GM21717 (cell line): ENCODE results near the gene ATP9B.

Experiments
- ATAC-seq: cut with Tn5 transposase; IDR thresholded peaks from one replicate; pipeline ENCODE4 v1.9.1; 2021; ENCODE audit warnings: mild to moderate bottlenecking, moderate library complexity; ENCODE audit not compliant: unreplicated experiment

Gene ATP9B

DNA sequence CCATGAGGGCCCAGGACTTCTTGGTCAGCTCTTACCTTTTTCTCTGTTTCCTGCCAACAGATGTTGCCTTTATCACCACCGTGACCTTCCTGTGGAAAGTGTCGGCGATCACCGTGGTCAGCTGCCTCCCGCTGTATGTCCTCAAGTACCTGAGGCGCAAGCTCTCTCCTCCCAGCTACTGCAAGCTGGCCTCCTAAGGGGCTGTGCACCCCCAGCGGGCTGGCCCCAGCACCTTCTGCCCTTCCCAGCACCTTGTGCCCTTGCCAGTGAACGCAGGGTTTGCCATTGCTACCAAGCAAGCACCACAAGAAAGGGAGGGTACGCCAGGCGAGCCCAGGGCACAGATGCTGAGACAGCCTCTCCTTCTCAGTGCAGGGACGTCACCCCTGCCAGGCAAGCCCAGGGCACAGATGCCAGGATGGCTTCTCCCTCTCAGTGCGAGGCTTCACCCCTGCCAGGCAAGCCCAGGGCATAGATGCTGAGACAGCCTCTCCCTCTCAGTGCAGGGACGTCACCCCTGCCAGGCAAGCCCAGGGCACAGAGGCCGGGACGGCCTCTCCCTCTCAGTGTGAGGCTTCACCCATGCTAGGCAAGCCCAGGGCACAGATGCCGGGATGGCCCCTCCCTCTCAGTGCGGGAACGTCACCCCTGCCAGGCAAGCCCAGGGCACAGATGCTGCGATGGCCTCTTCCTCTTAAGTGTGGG is 308.1 kb downstream of the ATP9B start:
- no peak for ATAC-seq

DNA sequence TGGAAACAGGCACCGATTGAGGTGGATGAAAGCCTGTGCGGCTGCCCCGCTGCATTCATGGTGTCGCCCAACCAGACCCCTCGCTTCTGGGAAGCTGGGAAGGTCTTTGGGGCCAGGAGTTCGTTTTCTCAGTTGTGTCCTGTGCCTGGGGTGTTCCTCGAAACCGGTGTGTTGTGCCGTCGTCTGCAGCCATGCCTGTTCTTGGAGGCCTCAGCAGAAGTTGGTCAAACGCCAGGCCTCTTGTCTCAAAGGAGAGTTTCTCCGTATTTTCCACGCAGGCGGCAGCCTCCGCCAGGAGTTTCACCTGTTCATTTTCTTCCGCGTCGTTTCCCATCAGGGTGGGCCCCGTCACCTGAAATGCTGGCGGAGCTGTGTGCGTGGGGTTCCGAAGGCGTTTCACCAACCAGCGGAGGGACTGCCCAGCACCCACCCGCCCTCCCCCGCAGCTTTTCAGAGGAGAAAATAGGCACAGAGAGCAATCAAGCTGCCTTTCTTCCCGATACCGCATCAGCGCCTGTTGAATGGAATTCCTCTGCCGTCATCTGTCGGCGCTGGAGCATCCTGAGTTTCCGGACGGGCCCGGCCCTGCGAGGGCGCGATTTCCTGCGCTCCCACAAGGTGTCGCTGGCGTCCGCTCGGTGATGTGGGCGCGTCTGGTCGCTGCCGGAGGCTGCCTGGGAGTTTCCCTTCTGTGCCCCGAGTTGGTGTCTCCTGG is 309.5 kb downstream of the ATP9B start:
- peak; percentile 61 for ATAC-seq

- ATAC-seq, result no peak
These were observed 310.2 kb downstream of the ATP9B start for GRCh38 chr18:79379251-79379905.

- no peak for ATAC-seq
These were observed 311.0 kb downstream of the ATP9B start for GRCh38 chr18:79379931-79380815.

DNA sequence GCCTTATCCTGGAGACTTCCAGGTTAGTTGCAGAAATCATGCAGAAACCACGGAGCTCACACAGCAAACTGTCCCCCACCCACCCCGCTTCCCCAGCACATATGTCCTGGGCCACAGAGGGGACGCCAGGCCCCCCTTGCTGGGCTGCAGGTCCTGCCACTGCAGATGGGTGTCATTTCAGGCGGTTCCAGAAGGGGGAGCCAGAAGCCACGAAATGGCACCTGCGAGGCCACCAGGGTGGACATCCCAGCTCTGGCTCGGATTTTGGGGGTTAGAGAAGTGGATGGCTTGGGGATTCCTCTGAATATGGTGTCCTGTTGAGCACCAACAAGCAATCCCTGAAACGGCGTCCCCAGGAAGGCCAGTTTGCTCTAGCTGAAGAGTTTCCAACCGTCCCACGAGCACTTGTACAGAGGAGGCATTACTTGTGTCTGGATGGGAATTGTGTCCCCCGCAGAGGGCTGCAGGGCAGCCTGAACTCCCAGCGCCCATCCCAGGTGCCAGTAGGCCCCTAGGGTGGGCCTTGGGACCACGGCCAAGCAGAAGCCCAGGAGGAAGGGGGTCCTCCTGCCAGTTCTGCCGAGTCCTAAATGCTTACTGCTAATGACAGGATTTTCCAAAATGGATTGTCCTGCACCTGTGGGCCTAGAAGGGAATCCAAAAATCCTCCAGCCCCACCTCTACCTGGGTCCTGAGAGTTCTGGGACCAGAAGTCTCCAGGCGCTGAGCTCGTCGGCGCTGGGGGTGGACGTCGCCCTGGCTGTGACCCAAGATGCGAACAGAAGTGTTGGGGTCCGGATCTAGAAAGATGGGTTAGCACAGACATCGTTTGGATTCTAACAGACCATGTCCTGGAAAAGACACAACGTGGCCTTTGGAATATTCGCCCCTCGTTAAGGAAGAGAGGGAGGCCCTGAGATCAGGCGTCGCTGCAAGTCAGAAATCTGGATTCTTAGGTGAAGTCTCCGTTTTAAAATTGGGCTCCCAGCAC is 311.9 kb downstream of the ATP9B start:
- no peak for ATAC-seq

GRCh38 chr18:79381811-79382311 is 312.7 kb downstream of the ATP9B start:
- no peak for ATAC-seq

DNA sequence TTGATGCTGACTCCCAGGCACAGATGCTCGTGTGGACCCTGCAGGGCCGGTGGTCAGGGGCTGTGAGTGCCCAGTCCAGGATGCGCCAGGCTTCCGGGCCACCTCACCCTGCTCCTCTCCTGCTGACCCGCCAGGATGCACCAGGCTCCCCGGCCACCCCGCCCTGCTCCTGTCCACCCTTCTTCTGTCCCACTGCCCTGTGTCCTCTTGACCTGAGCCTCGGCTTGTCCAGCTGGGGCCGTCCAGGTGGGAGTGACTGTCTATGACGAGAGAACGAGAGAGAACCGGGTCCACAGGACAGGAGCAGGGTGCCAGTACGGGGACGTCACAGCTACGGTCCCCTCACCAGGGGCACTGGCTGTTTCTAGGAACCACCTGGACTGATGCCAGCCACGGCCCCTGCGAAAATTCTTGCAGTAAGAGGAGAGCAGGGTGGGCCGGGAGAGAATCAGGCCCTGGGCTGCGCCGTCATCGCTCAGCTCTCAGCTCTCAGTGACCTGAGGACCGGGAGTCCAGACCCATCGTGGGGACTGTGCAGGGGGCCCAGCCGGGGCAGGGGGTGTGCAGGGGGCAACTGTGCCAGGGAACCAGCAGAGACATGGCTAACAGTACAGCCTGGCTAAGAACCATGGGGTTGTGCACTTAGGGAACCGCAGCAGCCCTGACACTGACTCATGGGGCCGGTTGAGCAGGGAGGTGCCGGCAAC is 313.6 kb downstream of the ATP9B start:
- ATAC-seq, result no peak

DNA sequence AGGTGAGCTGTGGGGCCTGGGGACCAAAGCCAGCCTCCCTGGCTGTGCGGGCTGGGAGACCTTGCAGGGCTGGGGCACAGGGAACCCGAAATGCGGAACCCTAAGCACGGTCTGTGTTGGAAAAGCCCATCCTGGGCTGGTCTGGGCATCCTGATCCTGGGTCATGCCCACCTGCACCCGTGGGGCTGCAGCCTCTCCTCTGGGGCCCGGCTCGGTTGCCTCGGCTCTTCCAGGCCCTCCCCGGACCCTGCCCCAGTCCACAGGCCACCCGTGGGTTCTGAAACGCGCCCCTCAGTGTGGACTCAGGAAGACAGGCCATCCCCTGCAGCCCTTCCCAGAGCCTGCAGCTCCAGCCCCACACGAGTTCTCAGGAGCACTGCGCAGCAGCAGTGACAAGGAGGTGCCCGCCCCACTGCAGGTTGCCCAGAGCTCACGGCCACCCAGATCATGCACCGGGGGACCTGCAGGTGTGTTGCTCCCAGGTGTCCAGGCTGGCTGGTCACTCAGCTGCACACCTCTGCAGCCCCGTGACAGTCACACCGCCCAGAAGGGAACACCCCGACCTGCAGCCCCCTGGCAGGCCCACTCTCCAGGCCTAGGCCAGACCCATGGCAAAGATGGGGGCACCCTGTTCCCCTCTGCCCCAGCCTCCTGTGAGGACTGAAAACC is 314.3 kb downstream of the ATP9B start:
- ATAC-seq, result no peak

- no peak for ATAC-seq
These were observed 315.1 kb downstream of the ATP9B start for GRCh38 chr18:79384151-79384807.

DNA sequence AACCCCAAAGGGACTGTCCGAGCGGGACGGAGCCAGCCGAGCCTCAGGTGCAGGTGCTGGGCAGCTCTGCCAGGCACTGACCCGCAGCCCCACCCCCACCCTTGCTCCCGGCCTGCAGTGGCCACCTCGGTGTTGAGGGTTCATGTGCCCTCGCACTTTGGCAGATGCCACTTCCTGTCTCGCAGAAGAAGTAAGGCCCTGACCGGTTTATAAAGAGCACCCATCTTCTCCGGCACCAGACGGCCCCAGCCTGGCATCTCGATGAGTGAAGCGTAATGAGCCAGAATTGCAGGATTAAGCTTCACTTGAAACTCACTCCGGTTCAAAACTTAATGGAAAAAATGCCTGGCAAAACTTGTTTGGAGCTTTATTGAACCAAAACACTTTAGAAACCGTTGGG is 315.6 kb downstream of the ATP9B start:
- ATAC-seq, result no peak

- no peak for ATAC-seq
These were observed 316.1 kb downstream of the ATP9B start for GRCh38 chr18:79385326-79385707.

GRCh38 chr18:79385708-79386341 is 316.6 kb downstream of the ATP9B start:
- ATAC-seq, result no peak

- no peak for ATAC-seq
These were observed 317.4 kb downstream of the ATP9B start for GRCh38 chr18:79386547-79386946.

GRCh38 chr18:79387214-79387613 is 318.0 kb downstream of the ATP9B start:
- ATAC-seq, result no peak

DNA sequence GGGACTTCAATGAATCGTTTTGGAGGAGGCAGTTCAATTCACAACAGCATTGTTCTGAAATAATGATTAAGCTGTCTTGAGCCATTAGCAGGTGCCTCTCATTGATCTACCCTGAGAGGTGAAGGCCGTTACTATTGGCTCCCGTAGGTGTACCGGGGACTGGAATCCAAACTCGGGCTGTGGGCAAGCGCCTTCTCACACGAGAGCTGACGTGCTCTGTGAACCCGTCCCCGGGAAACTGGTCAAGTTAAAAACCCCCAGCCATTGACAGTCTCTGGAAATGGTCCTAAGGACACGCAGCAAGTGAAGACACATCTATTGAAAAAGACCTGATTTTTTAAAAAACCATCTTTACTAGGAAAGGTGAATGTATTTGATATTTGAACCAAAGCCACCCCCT is 318.4 kb downstream of the ATP9B start:
- no peak for ATAC-seq

DNA sequence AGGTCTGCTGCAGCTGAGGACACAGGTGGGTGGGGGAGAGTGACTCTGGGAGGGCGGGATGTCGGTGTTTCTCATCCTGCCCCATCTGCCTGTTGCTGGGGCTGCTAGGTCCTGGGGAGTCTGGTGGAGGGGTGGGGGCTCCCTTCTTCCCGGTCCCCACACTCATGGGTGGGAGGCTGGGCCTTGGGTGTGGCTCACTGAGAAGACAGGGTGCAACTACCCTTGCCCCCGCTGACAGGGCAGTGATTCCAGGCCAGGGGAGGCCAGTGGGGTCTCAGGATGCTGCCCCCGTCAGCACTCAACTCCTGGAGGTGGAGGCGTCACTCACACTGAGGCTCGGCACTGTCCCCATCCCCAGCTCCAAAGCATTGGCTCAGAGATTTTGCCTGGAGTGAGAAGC is 318.8 kb downstream of the ATP9B start:
- ATAC-seq, result no peak

DNA sequence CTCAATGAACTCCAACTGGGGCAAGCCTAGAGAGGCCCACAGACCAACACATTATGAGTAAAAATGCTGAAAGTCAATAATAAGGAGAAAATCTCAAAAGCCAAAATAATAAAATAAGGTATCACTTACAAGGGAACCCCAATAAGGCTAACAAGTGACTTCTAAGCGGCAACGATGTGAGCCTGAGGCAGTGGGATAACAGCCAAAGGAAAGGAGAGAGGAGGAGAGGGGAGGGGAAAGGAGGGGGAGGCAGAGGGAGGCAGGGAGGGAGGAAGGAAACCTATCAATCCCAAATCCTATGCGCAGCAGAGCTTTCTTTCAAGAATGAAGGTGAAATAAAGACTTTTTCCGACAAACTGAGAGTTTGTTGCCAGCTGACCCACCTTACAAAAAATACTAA is 320.5 kb downstream of the ATP9B start:
- ATAC-seq, result no peak

DNA sequence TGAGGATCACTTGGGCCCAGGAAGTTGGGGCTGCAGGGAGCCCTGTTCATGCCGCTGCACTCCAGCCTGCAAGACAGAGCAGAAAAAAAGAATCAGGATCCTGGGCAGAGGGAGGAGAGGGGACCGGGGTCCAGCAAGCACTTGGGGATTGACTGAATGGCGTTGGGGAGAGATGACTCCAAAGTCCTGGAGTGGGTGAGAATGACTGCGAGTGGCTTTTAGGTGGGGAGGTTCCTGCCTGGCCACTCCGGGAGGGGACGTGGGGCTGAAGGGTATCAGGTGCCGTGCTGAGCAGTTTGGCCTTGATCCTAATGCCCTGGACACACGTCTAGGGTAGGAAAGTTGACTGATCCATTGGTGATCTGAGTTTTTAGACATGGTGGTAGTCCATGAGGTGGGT is 323.0 kb downstream of the ATP9B start:
- no peak for ATAC-seq
